ENCODE results near the gene HHIPL1.

The HHIPL1 gene

GRCh38 chr14:99678198-99678597 is 33.3 kb downstream of the HHIPL1 start:
- H3K4me1 ChIP-seq (ENCODE audit: control insufficient read depth, insufficient read depth, low read length), result peaks cover 3% of the 10 kb centered on the region
- H3K27me3 ChIP-seq (ENCODE audit: control insufficient read depth, insufficient read depth, low read length), result no peaks in the 10 kb centered on the region
- no peaks in the 10 kb centered on the region for H3K36me3 ChIP-seq (ENCODE audit: control insufficient read depth, insufficient read depth, low read length)
- H3K4me3 ChIP-seq (ENCODE audit: low read length), result no peak overlapping the region
- no peak overlapping the region for H3K27ac ChIP-seq (ENCODE audit: low read depth, low read length)
- no peak overlapping the region for H3K9ac ChIP-seq (ENCODE audit: low read length)

GRCh38 chr14:99679111-99679510 is 34.2 kb downstream of the HHIPL1 start:
- Histone ChIP-seq H3K27me3 (ENCODE audit: control insufficient read depth, insufficient read depth, low read length) (no peaks in the 10 kb centered on the region), H3K9ac (ENCODE audit: low read length) (no peak overlapping the region), H3K4me1 (ENCODE audit: control insufficient read depth, insufficient read depth, low read length) (peaks cover 4% of the 10 kb centered on the region), H3K27ac (ENCODE audit: low read depth, low read length) (no peak overlapping the region), H3K4me3 (ENCODE audit: low read length) (no peak overlapping the region), H3K36me3 (ENCODE audit: control insufficient read depth, insufficient read depth, low read length) (no peaks in the 10 kb centered on the region)

- no peak overlapping the region for H3K9ac ChIP-seq (ENCODE audit: low read length)
- H3K27ac ChIP-seq (ENCODE audit: low read depth, low read length), result no peak overlapping the region
- no peak overlapping the region for H3K4me3 ChIP-seq (ENCODE audit: low read length)
- peaks cover 5% of the 10 kb centered on the region for H3K4me1 ChIP-seq (ENCODE audit: control insufficient read depth, insufficient read depth, low read length)
- no peaks in the 10 kb centered on the region for H3K36me3 ChIP-seq (ENCODE audit: control insufficient read depth, insufficient read depth, low read length)
- H3K27me3 ChIP-seq (ENCODE audit: control insufficient read depth, insufficient read depth, low read length), result no peaks in the 10 kb centered on the region
Observed at GRCh38 chr14:99679543-99679942, 34.6 kb downstream of the HHIPL1 start.

GRCh38 chr14:99679996-99680395 is 35.1 kb downstream of the HHIPL1 start:
- Histone ChIP-seq H3K27me3 (ENCODE audit: control insufficient read depth, insufficient read depth, low read length) (no peaks in the 10 kb centered on the region), H3K27ac (ENCODE audit: low read depth, low read length) (no peak overlapping the region), H3K9ac (ENCODE audit: low read length) (no peak overlapping the region), H3K36me3 (ENCODE audit: control insufficient read depth, insufficient read depth, low read length) (no peaks in the 10 kb centered on the region), H3K4me1 (ENCODE audit: control insufficient read depth, insufficient read depth, low read length) (peaks cover 7% of the 10 kb centered on the region), H3K4me3 (ENCODE audit: low read length) (no peak overlapping the region)

GRCh38 chr14:99681101-99681831 is 36.3 kb downstream of the HHIPL1 start:
- H3K27me3 ChIP-seq (ENCODE audit: control insufficient read depth, insufficient read depth, low read length), result no peaks in the 10 kb centered on the region
- no peak overlapping the region for H3K4me3 ChIP-seq (ENCODE audit: low read length)
- H3K36me3 ChIP-seq (ENCODE audit: control insufficient read depth, insufficient read depth, low read length), result no peaks in the 10 kb centered on the region
- no peak overlapping the region for H3K9ac ChIP-seq (ENCODE audit: low read length)
- H3K4me1 ChIP-seq (ENCODE audit: control insufficient read depth, insufficient read depth, low read length), result peaks cover 7% of the 10 kb centered on the region
- H3K27ac ChIP-seq (ENCODE audit: low read depth, low read length), result no peak overlapping the region

- H3K9ac ChIP-seq (ENCODE audit: low read length), result no peak overlapping the region
- H3K27me3 ChIP-seq (ENCODE audit: control insufficient read depth, insufficient read depth, low read length), result no peaks in the 10 kb centered on the region
- H3K4me3 ChIP-seq (ENCODE audit: low read length), result no peak overlapping the region
- no peak overlapping the region for H3K27ac ChIP-seq (ENCODE audit: low read depth, low read length)
- peaks cover 7% of the 10 kb centered on the region for H3K4me1 ChIP-seq (ENCODE audit: control insufficient read depth, insufficient read depth, low read length)
- no peaks in the 10 kb centered on the region for H3K36me3 ChIP-seq (ENCODE audit: control insufficient read depth, insufficient read depth, low read length)
Observed at GRCh38 chr14:99681832-99682148, 36.9 kb downstream of the HHIPL1 start.

GRCh38 chr14:99682809-99683618 is 38.1 kb downstream of the HHIPL1 start:
- H3K27me3 ChIP-seq (ENCODE audit: control insufficient read depth, insufficient read depth, low read length), result no peaks in the 10 kb centered on the region
- H3K4me1 ChIP-seq (ENCODE audit: control insufficient read depth, insufficient read depth, low read length), result peaks cover 7% of the 10 kb centered on the region
- H3K36me3 ChIP-seq (ENCODE audit: control insufficient read depth, insufficient read depth, low read length), result no peaks in the 10 kb centered on the region
- H3K27ac ChIP-seq (ENCODE audit: low read depth, low read length), result peak overlapping the region; percentile 88
- H3K4me3 ChIP-seq (ENCODE audit: low read length), result peak overlapping the region; percentile 90
- H3K9ac ChIP-seq (ENCODE audit: low read length), result peak overlapping the region; percentile 65

- H3K27ac ChIP-seq (ENCODE audit: low read depth, low read length), result peak within 1 kb of the TSS; percentile 88
- H3K27me3 ChIP-seq (ENCODE audit: control insufficient read depth, insufficient read depth, low read length), result no peaks in the 10 kb centered on the region
- peaks cover 7% of the 10 kb centered on the region for H3K4me1 ChIP-seq (ENCODE audit: control insufficient read depth, insufficient read depth, low read length)
- peak within 1 kb of the TSS; percentile 65 for H3K9ac ChIP-seq (ENCODE audit: low read length)
- peak within 1 kb of the TSS; percentile 90 for H3K4me3 ChIP-seq (ENCODE audit: low read length)
- H3K36me3 ChIP-seq (ENCODE audit: control insufficient read depth, insufficient read depth, low read length), result no peaks in the 10 kb centered on the region
Observed at GRCh38 chr14:99683619-99684409, 38.9 kb downstream of the HHIPL1 start, which contains the start of gene CYP46A1. Gene CYP46A1 (plus strand): TSS chr14:99684298. CDS start chr14:99684418, 120 bp downstream.

GRCh38 chr14:99684410-99684934 is 39.5 kb downstream of the HHIPL1 start:
- Histone ChIP-seq H3K4me3 (ENCODE audit: low read length) (peak overlapping the region; percentile 67), H3K27ac (ENCODE audit: low read depth, low read length) (no peak overlapping the region), H3K9ac (ENCODE audit: low read length) (no peak overlapping the region), H3K4me1 (ENCODE audit: control insufficient read depth, insufficient read depth, low read length) (peaks cover 7% of the 10 kb centered on the region), H3K36me3 (ENCODE audit: control insufficient read depth, insufficient read depth, low read length) (no peaks in the 10 kb centered on the region), H3K27me3 (ENCODE audit: control insufficient read depth, insufficient read depth, low read length) (no peaks in the 10 kb centered on the region)

- Histone ChIP-seq H3K4me3 (ENCODE audit: low read length) (no peak overlapping the region), H3K9ac (ENCODE audit: low read length) (no peak overlapping the region)
Observed at GRCh38 chr14:99685151-99685591, 40.2 kb downstream of the HHIPL1 start.

GRCh38 chr14:99685596-99685995 is 40.7 kb downstream of the HHIPL1 start:
- H3K9ac ChIP-seq (ENCODE audit: low read length), result no peak overlapping the region
- no peak overlapping the region for H3K27ac ChIP-seq (ENCODE audit: low read depth, low read length)
- no peaks in the 10 kb centered on the region for H3K27me3 ChIP-seq (ENCODE audit: control insufficient read depth, insufficient read depth, low read length)
- no peaks in the 10 kb centered on the region for H3K36me3 ChIP-seq (ENCODE audit: control insufficient read depth, insufficient read depth, low read length)
- H3K4me1 ChIP-seq (ENCODE audit: control insufficient read depth, insufficient read depth, low read length), result peaks cover 7% of the 10 kb centered on the region
- H3K4me3 ChIP-seq (ENCODE audit: low read length), result no peak overlapping the region

More at GRCh38 chr14:99685151-99685591, 40.2 kb downstream of the HHIPL1 start:
- H3K27me3 ChIP-seq (ENCODE audit: control insufficient read depth, insufficient read depth, low read length), result no peaks in the 10 kb centered on the region
- no peaks in the 10 kb centered on the region for H3K36me3 ChIP-seq (ENCODE audit: control insufficient read depth, insufficient read depth, low read length)
- no peak overlapping the region for H3K27ac ChIP-seq (ENCODE audit: low read depth, low read length)
- peaks cover 7% of the 10 kb centered on the region for H3K4me1 ChIP-seq (ENCODE audit: control insufficient read depth, insufficient read depth, low read length)
